ENCODE results near the gene MLLT6. TPM values are rescaled to one million over a fixed set of nuclear protein-coding genes. Genes with fewer than 3 reads are reported as not detected.

The MLLT6 gene
- total and polyA plus RNA-seq, 2 of the 13 experiments (the other 11 are each of a cell fraction or from before 2014, with no cell fraction given) = 50.7 to 69.5 TPM

GRCh38 chr17:38733982-38734973 is 29.2 kb downstream of the MLLT6 start (continued):
- no peak for TF ChIP-seq LBX2 (CRISPR knock-in tag; IDR thresholded peaks at IDR 0.05; ENCODE audit: borderline replicate concordance)
- peak; percentile 46; the same call in 1 of the 2 replicates for TF ChIP-seq ZNF501 (CRISPR knock-in tag; IDR thresholded peaks at IDR 0.05)
- no peak for TF ChIP-seq HHEX (CRISPR knock-in tag; IDR thresholded peaks at IDR 0.05)
- TF ChIP-seq EP300 (IDR thresholded peaks at IDR 0.05; ENCODE audit: low read depth in 2 of 2, low read length in 2 of 2) = no peak
- no peak for TF ChIP-seq EP300 (CRISPR knock-in tag; IDR thresholded peaks at IDR 0.05; ENCODE audit: borderline replicate concordance)
- TF ChIP-seq HOXA3 (CRISPR knock-in tag; IDR thresholded peaks at IDR 0.05) = peak; percentile 39; the same call in 1 of the 2 replicates
- TF ChIP-seq KIAA2018 (CRISPR knock-in tag; IDR thresholded peaks at IDR 0.05; ENCODE audit: borderline replicate concordance) = no peak
- TF ChIP-seq ZNF274 (CRISPR knock-in tag; IDR thresholded peaks at IDR 0.05) = no peak
- no peak for TF ChIP-seq TP53 (CRISPR knock-in tag; conservative IDR thresholded peaks at IDR 0.05)
- TF ChIP-seq ZNF512B (CRISPR knock-in tag; IDR thresholded peaks at IDR 0.05; ENCODE audit: borderline replicate concordance) = no peak
- TF ChIP-seq UBTF (CRISPR knock-in tag; IDR thresholded peaks at IDR 0.05) = no peak
- TF ChIP-seq FOXC1 (CRISPR knock-in tag; IDR thresholded peaks at IDR 0.05; ENCODE audit: borderline replicate concordance) = no peak

Measured in HepG2 (cell line).